Astrocyte (in vitro differentiated cells and primary cell): ENCODE data around the gene CDK16.

Experiments used
- EZH2 ChIP-seq: IDR thresholded peaks from 2 replicates; pipeline ENCODE4 v1.6.1; 2012; ENCODE audit warnings: mild to moderate bottlenecking, low read length, inconsistent platforms; ENCODE audit not compliant: insufficient read depth
- TF ChIP-seq, protein P1 (sequence below): IDR thresholded peaks from 2 replicates; pipeline ENCODE4 v1.5.1; 2011; ENCODE audit warnings: low read depth, mild to moderate bottlenecking, inconsistent platforms, low read length, moderate library complexity; ENCODE audit not compliant: insufficient read depth

DNA sequence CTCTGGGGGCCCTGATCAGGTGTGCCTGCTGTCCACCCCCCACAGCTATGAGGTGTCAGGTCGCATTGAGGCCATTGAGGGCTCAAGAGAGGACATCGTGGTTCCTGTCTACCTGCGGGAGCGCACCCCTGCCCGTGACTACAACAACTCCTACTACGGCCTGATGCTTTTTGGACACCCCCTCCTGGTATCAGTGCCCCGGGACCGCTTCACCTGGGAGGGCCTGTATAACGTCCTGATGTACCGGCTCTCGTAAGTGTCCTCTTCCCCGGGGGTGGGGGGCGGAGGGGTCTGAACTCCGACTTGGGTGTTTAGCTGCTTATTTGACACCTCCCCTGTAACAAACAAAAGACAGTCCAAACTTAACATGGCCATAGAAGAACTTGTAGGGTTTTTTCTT lies 24.9 kb downstream of the CDK16 start:
- TF ChIP-seq, protein P1, sequence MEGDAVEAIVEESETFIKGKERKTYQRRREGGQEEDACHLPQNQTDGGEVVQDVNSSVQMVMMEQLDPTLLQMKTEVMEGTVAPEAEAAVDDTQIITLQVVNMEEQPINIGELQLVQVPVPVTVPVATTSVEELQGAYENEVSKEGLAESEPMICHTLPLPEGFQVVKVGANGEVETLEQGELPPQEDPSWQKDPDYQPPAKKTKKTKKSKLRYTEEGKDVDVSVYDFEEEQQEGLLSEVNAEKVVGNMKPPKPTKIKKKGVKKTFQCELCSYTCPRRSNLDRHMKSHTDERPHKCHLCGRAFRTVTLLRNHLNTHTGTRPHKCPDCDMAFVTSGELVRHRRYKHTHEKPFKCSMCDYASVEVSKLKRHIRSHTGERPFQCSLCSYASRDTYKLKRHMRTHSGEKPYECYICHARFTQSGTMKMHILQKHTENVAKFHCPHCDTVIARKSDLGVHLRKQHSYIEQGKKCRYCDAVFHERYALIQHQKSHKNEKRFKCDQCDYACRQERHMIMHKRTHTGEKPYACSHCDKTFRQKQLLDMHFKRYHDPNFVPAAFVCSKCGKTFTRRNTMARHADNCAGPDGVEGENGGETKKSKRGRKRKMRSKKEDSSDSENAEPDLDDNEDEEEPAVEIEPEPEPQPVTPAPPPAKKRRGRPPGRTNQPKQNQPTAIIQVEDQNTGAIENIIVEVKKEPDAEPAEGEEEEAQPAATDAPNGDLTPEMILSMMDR = no peak
- TF ChIP-seq EZH2 = no peak
